Aorta (tissue), 5 donors: Measurements from ENCODE around the gene RAB39A. TPM values are rescaled to one million over a fixed set of nuclear protein-coding genes. Genes with fewer than 3 reads are reported as not detected.
"Not testable (repeated sequence)": the region's sequence is repeated elsewhere in the genome, so short reads cannot be mapped to it uniquely, and the experiment has no call there.

Experiments
- ATAC-seq: fragments of 200-7000 bp; cut with Tn5 transposase; one replicate; pipeline ENCODE4 v1.9.1; 2022; ENCODE audit warnings: moderate library complexity; ENCODE audit not compliant: low FRiP score
- DNase-seq, 2 donors: peaks; one replicate each; pipeline ENCODE4 v3.0.0-alpha.2; 2020
- H3K27ac ChIP-seq, 2 donors: one replicate each; pipeline ENCODE4 v1.5.1; 2013; ENCODE audit warnings: low read length in 2 of 2, mild to moderate bottlenecking in 2 of 2, moderate library complexity in 2 of 2, control low read depth in 1 of 2, inconsistent platforms in 1 of 2, low read depth in 1 of 2
- H3K27me3 ChIP-seq, 2 donors: one replicate each; pipeline ENCODE4 v1.6.1; 2013; ENCODE audit warnings: control low read depth in 1 of 2, low read length in 1 of 2, mild to moderate bottlenecking in 1 of 2, moderate library complexity in 1 of 2; ENCODE audit not compliant: insufficient read depth in 2 of 2, control insufficient read depth in 1 of 2
- H3K36me3 ChIP-seq, 2 donors: one replicate each; pipeline ENCODE4 v1.6.1; 2013; ENCODE audit warnings: control low read depth in 1 of 2, low read length in 1 of 2, mild to moderate bottlenecking in 1 of 2; ENCODE audit not compliant: insufficient read depth in 2 of 2, control insufficient read depth in 1 of 2
- H3K4me1 ChIP-seq, 2 donors: one replicate each; pipeline ENCODE4 v1.6.1; 2013; ENCODE audit warnings: low read length in 2 of 2, control low read depth in 1 of 2, mild to moderate bottlenecking in 1 of 2, moderate library complexity in 1 of 2; ENCODE audit not compliant: insufficient read depth in 2 of 2, control insufficient read depth in 1 of 2
- H3K4me3 ChIP-seq, 2 donors: one replicate each; pipeline ENCODE4 v1.5.1; 2013; ENCODE audit warnings: low read length in 2 of 2, control low read depth in 1 of 2, mild to moderate bottlenecking in 1 of 2
- H3K9me3 ChIP-seq: one replicate; pipeline ENCODE4 v1.6.1; 2013; ENCODE audit warnings: mild to moderate bottlenecking, low read length; ENCODE audit not compliant: control insufficient read depth
- WGBS, 2 donors: extraction: QIAGEN DNeasy Blood & Tissue Kit; methylation state at CpG; one replicate each; pipeline ENCODE4 v1.1.7; 2013; 5-methylcytosine and 5-hydroxymethylcytosine counted together
- intact Hi-C, 2 donors: fragments of 100-400 bp; cut with DNase I; formaldehyde crosslinking; loops; one replicate each; pipeline versions ENCODE4 v1.14.2 to v1.15.0; 2022
- long read RNA-seq, 2 donors: library from polyadenylated mRNA; unstranded; transcript quantifications; one replicate each; pipeline ENCODE4 v2.0.0, GENCODE V29; 2020 to 2021
- polyA plus RNA-seq, 2 donors: library from polyadenylated mRNA; stranded (reverse); fragments of 200-250 nt; gene quantifications; one replicate each; pipeline ENCODE4 v1.2.3, GENCODE V29; 2013
- total RNA-seq, 2 donors: library from RNA; stranded (reverse); fragmentation: NEBNext Ultra II Directional; extraction: Animal tissue kit (Norgen Biotek cat#: 25700); gene quantifications; one replicate each; pipeline ENCODE4 v1.2.1, GENCODE V29; 2021
- donor health status: healthy with polysubstance abuse.
- donor health status: Bipolar disorder and iron deficiency.
- donor health status: DM: no; HTN: no; CAD: no.
- donor health status: DM: no; HTN: no; CAD: no.
- donor health status: DM: yes; HTN: yes; CAD: no.

RAB39A gene, protein sequence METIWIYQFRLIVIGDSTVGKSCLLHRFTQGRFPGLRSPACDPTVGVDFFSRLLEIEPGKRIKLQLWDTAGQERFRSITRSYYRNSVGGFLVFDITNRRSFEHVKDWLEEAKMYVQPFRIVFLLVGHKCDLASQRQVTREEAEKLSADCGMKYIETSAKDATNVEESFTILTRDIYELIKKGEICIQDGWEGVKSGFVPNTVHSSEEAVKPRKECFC
- 1 to 10 TPM; 2.0 to 2.5 TPM for total RNA-seq
- 1 to 10 TPM in 1 of 2 donors, not detected in 1; 3.8 TPM for polyA plus RNA-seq
- long read RNA-seq, donor 1, partial matches to known transcripts: 0 of 1 reads
- long read RNA-seq, donor 1, other reads (novel, unspliced or antisense): 1 of 1 reads
- long read RNA-seq, donor 2: 0 reads

DNA sequence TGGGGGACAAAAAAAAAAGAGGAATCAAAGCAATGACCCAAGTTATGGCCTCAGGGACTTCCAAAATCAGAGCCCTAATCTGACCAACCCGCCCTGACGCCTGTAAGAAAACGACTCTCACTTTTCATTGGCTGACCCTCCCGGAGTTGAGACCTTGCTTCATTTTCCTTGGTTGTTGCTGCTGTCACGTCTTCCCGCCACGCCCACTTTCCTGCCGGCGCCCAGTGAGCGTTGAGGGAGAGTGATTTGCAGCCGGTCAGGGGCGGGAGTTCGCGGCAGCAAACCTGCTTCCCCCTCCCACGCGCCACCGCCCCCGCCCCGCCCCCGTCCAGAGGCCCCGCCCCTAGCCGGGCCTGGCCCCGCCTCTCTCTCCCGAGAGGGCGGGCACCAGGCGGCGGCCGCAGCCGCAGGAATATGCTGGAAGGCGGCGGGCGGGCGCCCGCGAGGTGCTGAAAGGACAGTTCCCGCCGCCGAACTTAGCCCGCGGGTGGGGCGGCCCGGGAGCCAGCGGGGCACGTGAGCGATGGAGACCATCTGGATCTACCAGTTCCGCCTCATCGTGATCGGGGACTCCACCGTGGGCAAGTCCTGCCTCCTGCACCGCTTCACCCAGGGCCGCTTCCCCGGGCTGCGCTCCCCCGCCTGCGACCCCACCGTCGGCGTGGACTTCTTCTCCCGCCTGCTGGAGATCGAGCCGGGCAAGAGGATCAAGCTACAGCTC is at the start of gene RAB39A:
Gene RAB39A, plus strand, starts transcription at position 403 of the 721 bp plus-strand sequence. Its CDS starts 121 bp downstream, at position 524.
- DNase-seq (peak; percentile 87 to 95), ATAC-seq (peak; percentile 90)
- WGBS, 2 donors: 1% methylated on average over 39 to 61 of the region's 61 CpGs
- Histone ChIP-seq H3K4me1 (no peaks in the 10 kb centered on the region), H3K9me3 (peaks cover 1% of the 10 kb centered on the region), H3K27ac (no peak within 1 kb of the TSS), H3K4me3 (no peak within 1 kb of the TSS), H3K36me3 (no peaks in the 10 kb centered on the region), H3K27me3 (no peaks in the 10 kb centered on the region)
- intact Hi-C loops: no loop called here

GRCh38 chr11:107881471-107881870 is 46.8 kb upstream of the RAB39A start:
- ATAC-seq, H3K36me3 ChIP-seq, H3K4me3 ChIP-seq, intact Hi-C loops, DNase-seq, H3K27me3 ChIP-seq, H3K4me1 ChIP-seq, H3K9me3 ChIP-seq, H3K27ac ChIP-seq: not testable (repeated sequence)
- 92 to 93% methylated on average over 9 of the region's 9 CpGs for WGBS, 2 donors

GRCh38 chr11:107882095-107882820 is 46.0 kb upstream of the RAB39A start:
- Histone ChIP-seq H3K36me3 (no peaks in the 10 kb centered on the region), H3K4me3 (no peak overlapping the region), H3K4me1 (no peaks in the 10 kb centered on the region), H3K27ac (no peak overlapping the region), H3K9me3 (peaks cover 1% of the 10 kb centered on the region), H3K27me3 (no peaks in the 10 kb centered on the region)
- 97% methylated on average over 3 of the region's 3 CpGs for WGBS, 2 donors
- intact Hi-C loops: no loop called here
- ATAC-seq (no peak), DNase-seq (no peak)

DNA sequence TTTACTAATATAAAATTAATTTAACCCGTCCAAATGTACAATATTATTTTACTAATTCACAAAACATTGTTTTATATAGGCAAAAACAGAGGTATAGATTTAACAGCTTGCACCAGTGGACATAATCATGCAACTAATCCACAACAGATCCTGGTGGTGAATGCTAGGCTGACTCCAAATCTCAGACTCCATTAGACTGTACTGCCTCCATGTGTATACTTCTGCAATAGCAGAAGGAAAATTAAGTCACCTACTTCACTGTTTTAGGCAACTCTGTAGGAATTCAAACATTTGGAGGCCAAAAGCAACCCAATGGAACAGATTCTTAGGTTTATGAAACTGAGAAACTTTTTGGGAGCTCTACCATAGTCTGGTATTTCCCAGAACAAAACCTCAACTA is 30.0 kb upstream of the RAB39A start:
- Histone ChIP-seq H3K27ac (no peak overlapping the region), H3K4me1 (no peaks in the 10 kb centered on the region), H3K4me3 (no peak overlapping the region), H3K36me3 (no peaks in the 10 kb centered on the region), H3K9me3 (no peaks in the 10 kb centered on the region), H3K27me3 (no peaks in the 10 kb centered on the region)
- DNase-seq (no peak), ATAC-seq (peak; percentile 66)
- WGBS, 2 donors: 38 to 64% methylated on average over 1 of the region's 1 CpG
- intact Hi-C loops: loop anchor here in 1 of 2 donors (10.0 kb wide), 1 partner anchor 313 kb away; no protein-coding TSS in a partner anchor

GRCh38 chr11:107908211-107908610 is 20.0 kb upstream of the RAB39A start:
- no peak for ATAC-seq
- Histone ChIP-seq H3K36me3 (no peaks in the 10 kb centered on the region), H3K9me3 (no peaks in the 10 kb centered on the region), H3K4me3 (no peak overlapping the region), H3K4me1 (no peaks in the 10 kb centered on the region), H3K27me3 (no peaks in the 10 kb centered on the region), H3K27ac (no peak overlapping the region)
- intact Hi-C loops: no loop called here
- no peak for DNase-seq
- WGBS, 2 donors: 68 to 78% methylated on average over 23 of the region's 23 CpGs

DNA sequence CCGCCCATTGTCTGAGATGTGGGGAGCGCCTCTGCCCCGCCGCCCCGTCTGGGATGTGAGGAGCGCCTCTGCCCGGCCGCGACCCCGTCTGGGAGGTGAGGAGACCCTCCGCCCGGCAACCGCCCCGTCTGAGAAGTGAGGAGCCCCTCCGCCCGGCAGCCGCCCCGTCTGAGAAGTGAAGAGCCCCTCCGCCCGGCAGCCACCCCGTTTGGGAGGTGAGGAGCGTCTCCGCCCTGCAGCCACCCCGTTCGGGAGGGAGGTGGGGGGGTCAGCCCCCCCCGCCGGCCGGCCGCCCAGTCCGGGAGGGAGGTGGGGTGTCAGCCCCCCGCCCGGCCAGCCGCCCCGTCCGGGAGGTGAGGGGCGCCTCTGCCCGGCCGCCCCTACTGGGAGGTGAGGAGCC is 15.8 kb upstream of the RAB39A start:
- H3K4me1 ChIP-seq, intact Hi-C loops, H3K27me3 ChIP-seq, ATAC-seq, H3K4me3 ChIP-seq, H3K9me3 ChIP-seq, H3K27ac ChIP-seq, DNase-seq, H3K36me3 ChIP-seq: not testable (repeated sequence)
- WGBS, 2 donors: 96 to 97% methylated on average over 16 to 36 of the region's 38 CpGs

- WGBS, 2 donors: 89 to 94% methylated on average over 4 to 5 of the region's 5 CpGs
- Histone ChIP-seq H3K4me3 (no peak overlapping the region), H3K4me1 (no peaks in the 10 kb centered on the region), H3K9me3 (no peaks in the 10 kb centered on the region), H3K36me3 (no peaks in the 10 kb centered on the region), H3K27me3 (no peaks in the 10 kb centered on the region), H3K27ac (no peak overlapping the region)
- ATAC-seq (no peak), DNase-seq (no peak)
- intact Hi-C loops: no loop called here
Measured at GRCh38 chr11:107915229-107915628, 13.0 kb upstream of the RAB39A start.

DNA sequence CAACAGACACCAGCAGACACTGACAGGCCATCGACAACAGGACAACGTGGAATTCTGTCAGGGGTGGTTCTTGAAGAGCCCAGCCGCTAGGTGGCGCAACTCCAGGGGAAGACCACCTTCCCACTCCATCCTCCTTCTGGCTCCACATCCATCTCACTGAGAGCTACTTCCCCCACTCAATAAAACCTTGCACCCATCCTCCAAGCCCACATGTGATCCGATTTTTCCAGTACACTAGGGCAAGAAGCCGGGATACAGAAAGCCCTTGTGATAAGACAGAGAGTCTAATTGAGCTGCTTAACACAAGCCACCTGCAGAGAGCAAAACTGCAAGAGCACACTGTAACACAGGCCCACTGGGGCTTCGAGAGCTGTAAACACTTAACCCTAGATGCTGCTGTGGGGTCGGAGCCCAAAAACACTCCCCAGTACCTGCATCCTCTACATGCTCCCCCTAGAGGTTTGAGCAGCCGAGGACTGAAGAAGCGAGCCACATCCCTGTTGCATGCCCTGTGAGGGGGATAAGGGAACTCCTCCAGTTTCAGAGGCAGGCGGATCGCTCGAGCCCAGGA is 11.5 kb upstream of the RAB39A start:
- DNase-seq (no peak), ATAC-seq (no peak)
- no peaks in the 10 kb centered on the region for H3K4me1 ChIP-seq
- WGBS, 2 donors: 36 to 37% methylated on average over 9 to 13 of the region's 13 CpGs
- no peak overlapping the region for H3K4me3 ChIP-seq
- intact Hi-C loops: no loop called here
- no peaks in the 10 kb centered on the region for H3K27me3 ChIP-seq
- no peaks in the 10 kb centered on the region for H3K36me3 ChIP-seq
- H3K9me3 ChIP-seq: no peaks in the 10 kb centered on the region
- H3K27ac ChIP-seq: no peak overlapping the region
